GM12875 (cell line): ENCODE data around the gene REPS1.

Experiments used
- H3K4me3 ChIP-seq: one replicate; pipeline ENCODE4 v1.5.1; 2011; ENCODE audit warnings: low read depth, low read length, control low read depth
- TF ChIP-seq, protein P1 (sequence below): IDR thresholded peaks from 2 replicates; pipeline ENCODE4 v1.5.1; 2011; ENCODE audit warnings: low read depth, mild to moderate bottlenecking, control low read depth, inconsistent platforms, low read length, moderate library complexity, borderline replicate concordance; ENCODE audit not compliant: insufficient read depth

Gene REPS1

GRCh38 chr6:138862456-138862855 is 125.6 kb downstream of the REPS1 start:
- TF ChIP-seq, protein P1, sequence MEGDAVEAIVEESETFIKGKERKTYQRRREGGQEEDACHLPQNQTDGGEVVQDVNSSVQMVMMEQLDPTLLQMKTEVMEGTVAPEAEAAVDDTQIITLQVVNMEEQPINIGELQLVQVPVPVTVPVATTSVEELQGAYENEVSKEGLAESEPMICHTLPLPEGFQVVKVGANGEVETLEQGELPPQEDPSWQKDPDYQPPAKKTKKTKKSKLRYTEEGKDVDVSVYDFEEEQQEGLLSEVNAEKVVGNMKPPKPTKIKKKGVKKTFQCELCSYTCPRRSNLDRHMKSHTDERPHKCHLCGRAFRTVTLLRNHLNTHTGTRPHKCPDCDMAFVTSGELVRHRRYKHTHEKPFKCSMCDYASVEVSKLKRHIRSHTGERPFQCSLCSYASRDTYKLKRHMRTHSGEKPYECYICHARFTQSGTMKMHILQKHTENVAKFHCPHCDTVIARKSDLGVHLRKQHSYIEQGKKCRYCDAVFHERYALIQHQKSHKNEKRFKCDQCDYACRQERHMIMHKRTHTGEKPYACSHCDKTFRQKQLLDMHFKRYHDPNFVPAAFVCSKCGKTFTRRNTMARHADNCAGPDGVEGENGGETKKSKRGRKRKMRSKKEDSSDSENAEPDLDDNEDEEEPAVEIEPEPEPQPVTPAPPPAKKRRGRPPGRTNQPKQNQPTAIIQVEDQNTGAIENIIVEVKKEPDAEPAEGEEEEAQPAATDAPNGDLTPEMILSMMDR = no peak
- H3K4me3 ChIP-seq = no peak overlapping the region

- no peak overlapping the region for H3K4me3 ChIP-seq
- TF ChIP-seq, protein P1 = no peak
Measured at GRCh38 chr6:138857775-138858174, 130.3 kb downstream of the REPS1 start.

DNA sequence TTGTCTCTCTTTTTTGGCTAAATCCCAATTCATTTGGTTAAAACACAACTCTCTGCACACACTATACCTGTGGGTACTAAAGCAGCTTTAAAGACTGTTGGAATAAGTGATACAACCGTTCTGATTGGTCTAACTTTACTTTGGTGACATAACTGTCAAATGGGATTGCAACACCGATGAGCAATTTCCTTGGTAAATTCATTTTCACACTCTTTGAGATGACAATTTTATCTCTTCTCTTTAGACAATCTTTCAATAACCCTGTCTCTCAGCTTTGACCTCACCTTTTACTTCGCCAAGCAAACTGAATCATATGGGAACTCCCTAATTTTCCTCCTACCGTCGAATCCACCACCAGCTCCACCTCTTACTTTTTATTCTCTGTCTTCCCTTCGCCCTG is 131.4 kb downstream of the REPS1 start:
- no peak overlapping the region for H3K4me3 ChIP-seq

More for the DNA sequence above, 131.4 kb downstream of the REPS1 start:
- TF ChIP-seq, protein P1 = no peak
